C4-2B (cell line): Measurements from ENCODE around the gene SLC47A2.

Experiments
- CTCF ChIP-seq: fragments of 450-650 bp; conservative IDR thresholded peaks from 2 replicates; pipeline ENCODE4 v1.5.1; 2017; ENCODE audit warnings: mild to moderate bottlenecking
- ZFX ChIP-seq: fragments of 450-650 bp; IDR thresholded peaks from 2 replicates; pipeline ENCODE4 v1.6.1; 2017

- no peak for TF ChIP-seq CTCF
- no peak for TF ChIP-seq ZFX
These were observed 34.5 kb upstream of the SLC47A2 start for GRCh38 chr17:19750835-19751234.
